ENCODE data around the gene VIPR2. TPM values are rescaled to one million over a fixed set of nuclear protein-coding genes. Genes with fewer than 3 reads are reported as not detected.

The VIPR2 gene
- total and polyA plus RNA-seq, 7 experiments from 2014 or later, result 0.27 to 1.3 (median 0.98) TPM; not detected in 4

- Histone ChIP-seq H3K27ac (ENCODE audit: low read depth, low read length) (no peak overlapping the region), H3K9me3 (ENCODE audit: control insufficient read depth in 2 of 3, low read length in 3 of 3) (no peaks in the 10 kb centered on the region), H3K4me1 (ENCODE audit: control insufficient read depth in 2 of 2, insufficient read depth in 2 of 2, low read length in 2 of 2) (peaks cover 0 to 4% of the 10 kb centered on the region in 2 donors), H3K4me3 (ENCODE audit: low read length) (no peak overlapping the region), H3K27me3 (ENCODE audit: control insufficient read depth in 2 of 2, insufficient read depth in 2 of 2, low read length in 2 of 2) (no peaks in the 10 kb centered on the region), H3K36me3 (ENCODE audit: control insufficient read depth in 2 of 3, insufficient read depth in 3 of 3, low read length in 3 of 3) (no peaks in the 10 kb centered on the region)
- Mint-ChIP-seq H3K9me3 (no peaks in the 10 kb centered on the region), H3K27ac (peak overlapping the region in 4 of 9 donors; percentile 32 to 76 (median 72)), H3K36me3 (no peaks in the 10 kb centered on the region), H3K4me3 (peak overlapping the region in 8 of 10 donors; percentile 14 to 68 (median 55)), H3K4me1 (peaks cover 20 to 41% (median 28%) of the 10 kb centered on the region in 7 donors), H3K27me3 (peaks cover 0 to 4% (median 0%) of the 10 kb centered on the region in 5 donors)
- ATAC-seq (no peak), DNase-seq (no peak)
- CTCF ChIA-PET, result no interaction called here
- POLR2A ChIA-PET, result no interaction called here
- intact Hi-C loops (cut with micrococcal nuclease), result no loop called here
Observed at GRCh38 chr7:159067576-159068487, 76.8 kb downstream of the VIPR2 start.

- Mint-ChIP-seq H3K36me3 (no peaks in the 10 kb centered on the region), H3K27ac (no peak overlapping the region), H3K4me3 (peak overlapping the region in 1 of 10 donors; percentile 61), H3K4me1 (peaks cover 20 to 41% (median 28%) of the 10 kb centered on the region in 7 donors), H3K9me3 (no peaks in the 10 kb centered on the region), H3K27me3 (peaks cover 0 to 4% (median 0%) of the 10 kb centered on the region in 5 donors)
- ChIA-PET CTCF (no interaction called here), POLR2A (no interaction called here)
- Histone ChIP-seq H3K27me3 (ENCODE audit: control insufficient read depth in 2 of 2, insufficient read depth in 2 of 2, low read length in 2 of 2) (no peaks in the 10 kb centered on the region), H3K36me3 (ENCODE audit: control insufficient read depth in 2 of 3, insufficient read depth in 3 of 3, low read length in 3 of 3) (no peaks in the 10 kb centered on the region), H3K27ac (ENCODE audit: low read depth, low read length) (no peak overlapping the region), H3K9me3 (ENCODE audit: control insufficient read depth in 2 of 3, low read length in 3 of 3) (no peaks in the 10 kb centered on the region), H3K4me1 (ENCODE audit: control insufficient read depth in 2 of 2, insufficient read depth in 2 of 2, low read length in 2 of 2) (peaks cover 0 to 4% of the 10 kb centered on the region in 2 donors), H3K4me3 (ENCODE audit: low read length) (no peak overlapping the region)
- DNase-seq (no peak), ATAC-seq (no peak)
- intact Hi-C loops (cut with micrococcal nuclease), result no loop called here
Observed at GRCh38 chr7:159066816-159067575, 77.7 kb downstream of the VIPR2 start.

- Histone ChIP-seq H3K4me3 (ENCODE audit: low read length) (no peak overlapping the region), H3K36me3 (ENCODE audit: control insufficient read depth in 2 of 3, insufficient read depth in 3 of 3, low read length in 3 of 3) (no peaks in the 10 kb centered on the region), H3K27ac (ENCODE audit: low read depth, low read length) (no peak overlapping the region), H3K27me3 (ENCODE audit: control insufficient read depth in 2 of 2, insufficient read depth in 2 of 2, low read length in 2 of 2) (no peaks in the 10 kb centered on the region), H3K4me1 (ENCODE audit: control insufficient read depth in 2 of 2, insufficient read depth in 2 of 2, low read length in 2 of 2) (peaks cover 0 to 4% of the 10 kb centered on the region in 2 donors), H3K9me3 (ENCODE audit: control insufficient read depth in 2 of 3, low read length in 3 of 3) (no peaks in the 10 kb centered on the region)
- intact Hi-C loops (cut with micrococcal nuclease), result no loop called here
- Mint-ChIP-seq H3K27me3 (no peaks in the 10 kb centered on the region), H3K27ac (no peak overlapping the region), H3K4me3 (no peak overlapping the region), H3K9me3 (no peaks in the 10 kb centered on the region), H3K36me3 (no peaks in the 10 kb centered on the region), H3K4me1 (peaks cover 18 to 36% (median 23%) of the 10 kb centered on the region in 7 donors)
- ChIA-PET POLR2A (no interaction called here), CTCF (no interaction called here)
- DNase-seq, result no peak
- no peak for ATAC-seq
Observed at GRCh38 chr7:159065852-159066480, 78.7 kb downstream of the VIPR2 start.

GRCh38 chr7:159064816-159065510 lies 79.7 kb downstream of the VIPR2 start:
- intact Hi-C loops (cut with micrococcal nuclease), result no loop called here
- Histone ChIP-seq H3K9me3 (ENCODE audit: control insufficient read depth in 2 of 3, low read length in 3 of 3) (no peaks in the 10 kb centered on the region), H3K4me3 (ENCODE audit: low read length) (no peak overlapping the region), H3K27ac (ENCODE audit: low read depth, low read length) (no peak overlapping the region), H3K4me1 (ENCODE audit: control insufficient read depth in 2 of 2, insufficient read depth in 2 of 2, low read length in 2 of 2) (peaks cover 0 to 4% of the 10 kb centered on the region in 2 donors), H3K27me3 (ENCODE audit: control insufficient read depth in 2 of 2, insufficient read depth in 2 of 2, low read length in 2 of 2) (no peaks in the 10 kb centered on the region), H3K36me3 (ENCODE audit: control insufficient read depth in 2 of 3, insufficient read depth in 3 of 3, low read length in 3 of 3) (no peaks in the 10 kb centered on the region)
- CTCF ChIA-PET, result no interaction called here
- no peaks in the 10 kb centered on the region for H3K9me3 Mint-ChIP-seq
- ATAC-seq, result no peak
- DNase-seq, result no peak
- H3K4me3 Mint-ChIP-seq, result no peak overlapping the region
- H3K4me1 Mint-ChIP-seq, result peaks cover 14 to 26% (median 16%) of the 10 kb centered on the region in 7 donors
- no peak overlapping the region for H3K27ac Mint-ChIP-seq
- H3K36me3 Mint-ChIP-seq, result no peaks in the 10 kb centered on the region
- no peaks in the 10 kb centered on the region for H3K27me3 Mint-ChIP-seq
- POLR2A ChIA-PET, result no interaction called here

GRCh38 chr7:159064121-159064815 lies 80.4 kb downstream of the VIPR2 start:
- Histone ChIP-seq H3K36me3 (ENCODE audit: control insufficient read depth in 2 of 3, insufficient read depth in 3 of 3, low read length in 3 of 3) (no peaks in the 10 kb centered on the region), H3K9me3 (ENCODE audit: control insufficient read depth in 2 of 3, low read length in 3 of 3) (no peaks in the 10 kb centered on the region), H3K27ac (ENCODE audit: low read depth, low read length) (no peak overlapping the region), H3K4me1 (ENCODE audit: control insufficient read depth in 2 of 2, insufficient read depth in 2 of 2, low read length in 2 of 2) (peaks cover 0 to 4% of the 10 kb centered on the region in 2 donors), H3K4me3 (ENCODE audit: low read length) (no peak overlapping the region), H3K27me3 (ENCODE audit: control insufficient read depth in 2 of 2, insufficient read depth in 2 of 2, low read length in 2 of 2) (no peaks in the 10 kb centered on the region)
- intact Hi-C loops (cut with micrococcal nuclease), result no loop called here
- no peak for DNase-seq
- Mint-ChIP-seq H3K36me3 (no peaks in the 10 kb centered on the region), H3K4me1 (peaks cover 10 to 19% (median 11%) of the 10 kb centered on the region in 7 donors), H3K27me3 (no peaks in the 10 kb centered on the region), H3K4me3 (no peak overlapping the region), H3K9me3 (no peaks in the 10 kb centered on the region), H3K27ac (no peak overlapping the region)
- POLR2A ChIA-PET, result no interaction called here
- CTCF ChIA-PET, result no interaction called here
- ATAC-seq, result no peak
